ENCODE data around the gene BCAP31.

DNA sequence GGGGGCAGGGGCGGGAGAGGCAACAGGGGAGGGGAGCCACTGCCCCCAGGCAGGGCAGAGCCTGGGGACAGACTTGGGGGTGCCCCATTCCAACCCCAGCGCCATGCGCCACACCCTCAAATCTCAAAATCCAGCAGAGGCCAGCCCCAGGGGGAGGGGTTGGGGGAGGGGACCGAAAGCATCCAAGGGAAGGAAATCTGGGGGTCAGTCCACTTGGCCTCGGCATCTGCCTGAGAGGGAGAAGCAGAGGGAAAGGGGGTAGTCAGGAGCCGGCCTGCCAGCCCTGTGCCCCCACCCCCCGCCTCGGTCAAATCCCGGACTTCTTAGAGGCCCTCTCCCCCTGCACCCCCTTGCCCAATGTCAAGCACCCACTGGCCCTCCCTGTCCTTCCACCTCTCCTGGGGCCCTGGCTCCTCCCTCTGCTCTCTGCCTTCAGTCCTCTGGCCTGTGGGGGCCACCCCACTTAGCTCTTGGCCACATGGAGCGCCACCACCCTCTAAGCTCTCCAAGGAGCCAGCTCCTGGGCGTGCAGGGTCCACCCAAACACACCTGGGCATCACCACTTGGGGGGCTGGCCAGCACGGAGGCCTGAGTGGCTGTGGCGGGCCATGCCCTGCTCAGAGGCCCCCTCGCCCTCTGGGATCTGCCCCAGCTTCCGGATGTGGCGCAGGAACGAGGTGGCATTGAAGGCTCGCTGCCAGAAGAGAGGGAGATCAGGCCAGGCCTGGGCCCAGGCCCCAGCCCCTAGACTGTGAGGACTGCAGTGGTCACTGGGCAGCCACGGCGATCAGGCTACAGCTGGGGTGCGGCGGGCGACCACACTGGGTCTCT lies 54.1 kb downstream of the BCAP31 start:
- no peak for TF ChIP-seq POLR2A (IDR thresholded peaks at IDR 0.05)
- TF ChIP-seq, protein P1, sequence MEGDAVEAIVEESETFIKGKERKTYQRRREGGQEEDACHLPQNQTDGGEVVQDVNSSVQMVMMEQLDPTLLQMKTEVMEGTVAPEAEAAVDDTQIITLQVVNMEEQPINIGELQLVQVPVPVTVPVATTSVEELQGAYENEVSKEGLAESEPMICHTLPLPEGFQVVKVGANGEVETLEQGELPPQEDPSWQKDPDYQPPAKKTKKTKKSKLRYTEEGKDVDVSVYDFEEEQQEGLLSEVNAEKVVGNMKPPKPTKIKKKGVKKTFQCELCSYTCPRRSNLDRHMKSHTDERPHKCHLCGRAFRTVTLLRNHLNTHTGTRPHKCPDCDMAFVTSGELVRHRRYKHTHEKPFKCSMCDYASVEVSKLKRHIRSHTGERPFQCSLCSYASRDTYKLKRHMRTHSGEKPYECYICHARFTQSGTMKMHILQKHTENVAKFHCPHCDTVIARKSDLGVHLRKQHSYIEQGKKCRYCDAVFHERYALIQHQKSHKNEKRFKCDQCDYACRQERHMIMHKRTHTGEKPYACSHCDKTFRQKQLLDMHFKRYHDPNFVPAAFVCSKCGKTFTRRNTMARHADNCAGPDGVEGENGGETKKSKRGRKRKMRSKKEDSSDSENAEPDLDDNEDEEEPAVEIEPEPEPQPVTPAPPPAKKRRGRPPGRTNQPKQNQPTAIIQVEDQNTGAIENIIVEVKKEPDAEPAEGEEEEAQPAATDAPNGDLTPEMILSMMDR (IDR thresholded peaks at IDR 0.05) = no peak
- TF ChIP-seq POLR2AphosphoS5 (IDR thresholded peaks at IDR 0.05; ENCODE audit: insufficient read depth in 1 of 2, low read depth in 1 of 2) = no peak

All from vagina (tissue), 2 donors.